H1 (cell line): ENCODE measurements around the gene FBLN2. TPM values are rescaled to one million over a fixed set of nuclear protein-coding genes. Genes with fewer than 3 reads are reported as not detected.

Source experiments
- POLR2A ChIP-seq, 2 experiments: IDR thresholded peaks; 1 replicate in 1 of 2; 2 replicates in 1 of 2; pipeline ENCODE4 v1.6.1; 2011; ENCODE audit warnings: low read depth in 2 of 2, low read length in 2 of 2, mild to moderate bottlenecking in 2 of 2; ENCODE audit errors: control extremely low read depth in 1 of 2
- RAD21 ChIP-seq, 2 experiments: IDR thresholded peaks in 1 of 2; conservative IDR thresholded peaks in 1 of 2; 2 replicates each; pipeline ENCODE4 v1.6.1; 2011; ENCODE audit warnings: low read depth in 2 of 2, low read length in 2 of 2, improper control_type of control experiment in 1 of 2, inconsistent platforms in 1 of 2, mild to moderate bottlenecking in 1 of 2, moderate library complexity in 1 of 2
- polyA plus RNA-seq, 7 experiments: library from polyadenylated mRNA; depleted of rRNA in 3 of 7; stranded (reverse) in 5 of 7; unstranded in 2 of 7; fragments of >200 nt in 5 of 7; fragments of 200-250 nt in 2 of 7; gene quantifications; 1 replicate in 5 of 7; 2 replicates in 1 of 7; 4 replicates in 1 of 7; pipeline versions ENCODE4 v1.2.1 to v1.2.3, GENCODE V29; 2011 to 2013; ENCODE audit warnings: missing spikeins in 2 of 7, mixed read lengths in 2 of 7
- total RNA-seq: library from RNA; stranded (reverse); fragmentation: NEBNext Ultra II Directional; extraction: Animal tissue kit (Norgen Biotek cat#: 25700); gene quantifications from 2 replicates; pipeline ENCODE4 v1.2.1, GENCODE V29; 2021

The FBLN2 gene
- total and polyA plus RNA-seq, 2 of the 8 experiments (the other 6 are each of a cell fraction or from before 2014, with no cell fraction given) = 17.4 to 24.2 TPM

DNA sequence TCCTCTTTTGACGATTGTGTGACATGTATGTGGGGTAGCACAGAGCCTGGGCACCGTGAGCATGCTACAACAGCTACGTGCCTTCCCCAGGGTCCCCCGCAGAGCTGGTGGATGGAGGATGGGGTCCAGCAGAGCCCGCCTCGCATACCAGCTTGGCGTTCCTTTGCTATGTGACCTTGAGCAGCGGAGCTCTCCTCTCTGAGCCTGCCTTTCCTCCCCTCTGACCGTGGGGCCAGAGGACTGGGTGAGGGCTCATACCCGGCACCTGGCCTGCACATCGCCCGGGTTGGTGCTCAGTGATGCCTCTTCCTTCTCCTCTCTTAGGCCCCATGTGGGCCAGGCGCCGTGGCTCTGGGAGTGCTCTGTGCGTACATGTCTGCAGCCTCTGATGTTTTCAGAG is 73.4 kb downstream of the FBLN2 start (continued):
- TF ChIP-seq POLR2A (IDR thresholded peaks at IDR 0.05; ENCODE audit: control extremely low read depth in 1 of 2, low read depth in 2 of 2, low read length in 2 of 2) = no peak
- TF ChIP-seq RAD21 (IDR thresholded peaks at IDR 0.05 in 1 of 2, conservative IDR thresholded peaks at IDR 0.05 in 1 of 2; ENCODE audit: low read depth in 2 of 2, low read length in 2 of 2) = no peak
